Epithelial cell of proximal tubule (primary cell): Measurements from ENCODE around the gene SHLD2. TPM values are rescaled to one million over a fixed set of nuclear protein-coding genes. Genes with fewer than 3 reads are reported as not detected.
"Not testable (repeated sequence)": the region's sequence is repeated elsewhere in the genome, so short reads cannot be mapped to it uniquely, and the experiment has no call there.

Experiments used
- DNase-seq: peaks from one replicate; pipeline ENCODE4 v3.0.0-alpha.2; 2011; ENCODE audit warnings: low read depth
- H3K4me3 ChIP-seq: 2 replicates; pipeline ENCODE4 v1.5.1; 2011; ENCODE audit warnings: low read depth, mild to moderate bottlenecking, low read length
- CTCF ChIP-seq: conservative IDR thresholded peaks from 2 replicates; pipeline ENCODE4 v1.5.1; 2012; ENCODE audit warnings: low read depth, mild to moderate bottlenecking, low read length
- total RNA-seq: library from RNA; depleted of rRNA; stranded (reverse); fragments of >200 nt; gene quantifications from 2 replicates; pipeline ENCODE4 v1.2.3, GENCODE V29; 2015

SHLD2 gene
- total RNA-seq, 1 donor from 2014 or later = 14.3 TPM

GRCh38 chr10:87059401-87059800, 35.6 kb upstream of the SHLD2 start:
- DNase-seq = no peak
- TF ChIP-seq CTCF = no peak
- no peak overlapping the region for H3K4me3 ChIP-seq

GRCh38 chr10:87060280-87060928, 34.6 kb upstream of the SHLD2 start:
- no peak overlapping the region for H3K4me3 ChIP-seq
- no peak for TF ChIP-seq CTCF
- DNase-seq = no peak

GRCh38 chr10:87064651-87065050, 30.4 kb upstream of the SHLD2 start:
- DNase-seq = no peak
- no peak overlapping the region for H3K4me3 ChIP-seq
- TF ChIP-seq CTCF = no peak

GRCh38 chr10:87066178-87066577, 28.8 kb upstream of the SHLD2 start:
- DNase-seq = no peak
- no peak overlapping the region for H3K4me3 ChIP-seq
- TF ChIP-seq CTCF = no peak

GRCh38 chr10:87066865-87067264, 28.1 kb upstream of the SHLD2 start:
- DNase-seq = no peak
- no peak for TF ChIP-seq CTCF
- no peak overlapping the region for H3K4me3 ChIP-seq

GRCh38 chr10:87068281-87068680, 26.7 kb upstream of the SHLD2 start:
- no peak for DNase-seq
- no peak for TF ChIP-seq CTCF
- no peak overlapping the region for H3K4me3 ChIP-seq

GRCh38 chr10:87072449-87072848, 22.6 kb upstream of the SHLD2 start:
- no peak overlapping the region for H3K4me3 ChIP-seq

GRCh38 chr10:87076421-87076820, 18.6 kb upstream of the SHLD2 start:
- DNase-seq, H3K4me3 ChIP-seq: not testable (repeated sequence)

More at GRCh38 chr10:87072449-87072848, 22.6 kb upstream of the SHLD2 start:
- no peak for DNase-seq
- no peak for TF ChIP-seq CTCF
